DND-41 (cell line): Measurements from ENCODE around the gene PCNX2.

Experiments used
- CTCF ChIP-seq: IDR thresholded peaks from 2 replicates; pipeline ENCODE4 v1.5.1; 2012; ENCODE audit warnings: borderline replicate concordance, low read length, moderate library complexity, mild to moderate bottlenecking; ENCODE audit not compliant: poor library complexity, severe bottlenecking; ENCODE audit errors: extremely low read depth
- EZH2 ChIP-seq: IDR thresholded peaks from 3 replicates; pipeline ENCODE4 v1.6.1; 2012; ENCODE audit warnings: borderline replicate concordance, low read depth, mild to moderate bottlenecking, moderate library complexity, low read length, inconsistent platforms; ENCODE audit not compliant: severe bottlenecking

- TF ChIP-seq EZH2 (no peak), CTCF (no peak)
Observed at GRCh38 chr1:233132445-233132844, 163.1 kb downstream of the PCNX2 start.
